GM08714 (cell line): ENCODE measurements around the gene PRKAG1.

Experiments used
- H3K4me3 ChIP-seq: fragments of 200-500 bp; sonication (Bioruptor generic); 2 replicates; pipeline ENCODE4 v1.5.1; 2014; ENCODE audit warnings: mild to moderate bottlenecking, low read length, inconsistent platforms
- ZNF274 ChIP-seq: IDR thresholded peaks from 2 replicates; pipeline ENCODE4 v1.6.1; 2012; ENCODE audit warnings: mild to moderate bottlenecking, low read depth, low read length

The PRKAG1 gene

DNA sequence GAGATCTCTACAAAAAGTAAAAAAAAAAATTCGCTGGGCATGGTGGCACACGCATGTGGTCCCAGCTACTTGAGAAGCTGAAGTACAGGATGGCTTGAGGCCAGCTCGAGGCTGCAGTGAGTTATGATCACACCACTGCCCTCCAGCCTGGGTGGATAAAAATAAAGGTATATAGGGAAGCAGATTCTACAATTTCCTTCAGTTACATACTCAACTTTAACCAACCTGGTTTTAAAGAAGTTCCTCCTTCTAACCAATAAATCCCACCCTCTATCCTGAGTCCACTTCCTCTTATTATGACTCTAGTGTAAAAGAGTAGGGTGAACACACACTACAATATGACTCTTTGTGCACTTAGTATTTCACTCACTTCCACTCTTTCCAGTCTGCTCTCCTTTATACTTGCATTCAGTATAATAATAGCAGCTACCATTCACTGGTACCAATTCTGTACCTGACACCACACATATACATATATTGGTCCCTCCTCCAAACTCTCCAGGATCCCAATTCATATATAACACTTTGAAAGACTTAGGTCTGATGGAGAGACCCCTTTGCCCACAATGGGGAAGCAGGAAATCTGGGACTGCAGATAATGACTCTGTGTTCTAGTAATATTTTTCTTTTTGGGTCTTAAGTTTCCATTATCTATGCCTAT, 63.6 kb downstream of the PRKAG1 start:
- no peak for TF ChIP-seq ZNF274
- H3K4me3 ChIP-seq, result no peak overlapping the region

DNA sequence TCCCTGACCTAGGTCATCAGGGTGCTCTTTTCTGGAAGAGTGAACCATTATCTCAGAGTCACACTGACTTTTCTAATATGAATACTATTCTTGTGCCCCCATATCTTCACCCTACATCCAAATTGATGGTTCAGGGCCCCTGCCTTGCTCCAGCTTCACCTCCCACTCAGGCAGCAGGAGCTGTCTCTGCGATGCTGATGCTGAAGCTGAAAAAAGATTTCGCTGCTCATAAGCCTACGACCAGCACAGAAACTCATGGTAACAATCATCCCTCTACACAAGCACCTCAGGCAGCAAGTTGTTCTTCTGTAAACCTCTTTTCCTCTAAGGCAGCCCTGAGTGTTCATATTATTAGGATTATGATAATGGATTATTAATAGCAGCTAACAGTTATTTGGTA, 64.5 kb downstream of the PRKAG1 start:
- TF ChIP-seq ZNF274, result no peak
- no peak overlapping the region for H3K4me3 ChIP-seq

DNA sequence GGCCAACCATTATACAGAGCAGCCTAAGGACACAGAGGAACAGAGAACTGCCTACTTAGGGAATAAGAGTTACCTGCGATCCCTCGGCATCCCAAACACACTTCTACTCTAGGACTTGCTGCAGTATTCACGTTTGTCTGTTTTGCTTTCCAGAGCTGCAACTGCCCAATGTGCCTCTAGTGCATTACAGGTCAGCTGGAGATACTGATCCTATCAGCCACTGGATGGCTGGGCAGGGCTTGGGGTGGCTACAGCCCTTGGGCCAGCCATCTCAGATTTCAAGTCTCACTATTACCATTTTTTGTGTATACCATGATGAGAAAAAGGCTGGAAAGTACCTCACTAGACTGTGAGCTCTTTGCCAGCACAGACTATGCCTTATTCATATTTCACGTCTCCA, 65.9 kb downstream of the PRKAG1 start:
- TF ChIP-seq ZNF274, result no peak
- H3K4me3 ChIP-seq, result no peak overlapping the region
